ENCODE results near the gene NCR1.
"Not testable (repeated sequence)": the region's sequence is repeated elsewhere in the genome, so short reads cannot be mapped to it uniquely, and the experiment has no call there.

Gene NCR1

GRCh38 chr19:54905803-54906511 lies at the start of gene NCR1:
TSS of gene NCR1 (plus strand) at chr19:54906148. CDS start at chr19:54906188, 40 bp downstream.
- DNase-seq (ENCODE audit: low spot score), result no peak
- TF ChIP-seq, protein P1, sequence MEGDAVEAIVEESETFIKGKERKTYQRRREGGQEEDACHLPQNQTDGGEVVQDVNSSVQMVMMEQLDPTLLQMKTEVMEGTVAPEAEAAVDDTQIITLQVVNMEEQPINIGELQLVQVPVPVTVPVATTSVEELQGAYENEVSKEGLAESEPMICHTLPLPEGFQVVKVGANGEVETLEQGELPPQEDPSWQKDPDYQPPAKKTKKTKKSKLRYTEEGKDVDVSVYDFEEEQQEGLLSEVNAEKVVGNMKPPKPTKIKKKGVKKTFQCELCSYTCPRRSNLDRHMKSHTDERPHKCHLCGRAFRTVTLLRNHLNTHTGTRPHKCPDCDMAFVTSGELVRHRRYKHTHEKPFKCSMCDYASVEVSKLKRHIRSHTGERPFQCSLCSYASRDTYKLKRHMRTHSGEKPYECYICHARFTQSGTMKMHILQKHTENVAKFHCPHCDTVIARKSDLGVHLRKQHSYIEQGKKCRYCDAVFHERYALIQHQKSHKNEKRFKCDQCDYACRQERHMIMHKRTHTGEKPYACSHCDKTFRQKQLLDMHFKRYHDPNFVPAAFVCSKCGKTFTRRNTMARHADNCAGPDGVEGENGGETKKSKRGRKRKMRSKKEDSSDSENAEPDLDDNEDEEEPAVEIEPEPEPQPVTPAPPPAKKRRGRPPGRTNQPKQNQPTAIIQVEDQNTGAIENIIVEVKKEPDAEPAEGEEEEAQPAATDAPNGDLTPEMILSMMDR (IDR thresholded peaks at IDR 0.05; ENCODE audit: extremely low read depth, missing control alignments), result no peak

DNA sequence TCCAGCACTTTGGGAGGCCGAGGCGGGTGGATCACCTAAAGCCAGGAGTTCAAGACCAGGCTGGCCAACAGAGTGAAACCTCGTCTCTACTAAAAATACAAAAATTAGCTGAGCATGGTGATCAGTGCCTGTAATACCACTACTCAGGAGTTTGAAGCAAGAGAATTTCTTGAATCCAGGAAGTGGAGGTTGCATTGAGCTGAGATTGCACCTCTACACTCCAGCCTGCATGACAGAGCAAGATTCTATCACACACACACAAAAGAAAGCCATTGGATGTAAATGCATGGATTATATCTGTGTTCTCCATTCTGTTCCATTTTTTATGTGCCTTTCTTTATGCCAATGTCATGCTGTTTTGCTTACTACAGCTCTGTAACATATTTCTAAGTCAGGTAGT lies 47.5 kb upstream of the NCR1 start:
- not testable (repeated sequence) for DNase-seq (ENCODE audit: low spot score)

- DNase-seq (ENCODE audit: low spot score), result not testable (repeated sequence)
These were observed 46.5 kb upstream of the NCR1 start for GRCh38 chr19:54859421-54859820.

DNA sequence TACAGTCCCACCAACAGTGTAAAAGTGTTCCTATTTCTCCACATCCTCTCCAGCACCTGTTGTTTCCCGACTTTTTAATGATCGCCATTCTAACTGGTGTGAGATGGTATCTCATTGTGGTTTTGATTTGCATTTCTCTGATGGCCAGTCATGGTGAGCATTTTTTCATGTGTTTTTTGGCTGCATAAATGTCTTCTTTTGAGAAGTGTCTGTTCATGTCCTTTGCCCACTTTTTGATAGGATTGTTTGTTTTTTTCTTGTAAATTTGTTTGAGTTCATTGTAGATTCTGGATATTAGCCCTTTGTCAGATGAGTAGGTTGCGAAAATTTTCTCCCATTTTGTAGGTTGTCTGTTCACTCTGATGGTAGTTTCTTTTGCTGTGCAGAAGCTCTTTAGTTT lies 42.5 kb upstream of the NCR1 start:
- DNase-seq (ENCODE audit: low spot score), result not testable (repeated sequence)

DNA sequence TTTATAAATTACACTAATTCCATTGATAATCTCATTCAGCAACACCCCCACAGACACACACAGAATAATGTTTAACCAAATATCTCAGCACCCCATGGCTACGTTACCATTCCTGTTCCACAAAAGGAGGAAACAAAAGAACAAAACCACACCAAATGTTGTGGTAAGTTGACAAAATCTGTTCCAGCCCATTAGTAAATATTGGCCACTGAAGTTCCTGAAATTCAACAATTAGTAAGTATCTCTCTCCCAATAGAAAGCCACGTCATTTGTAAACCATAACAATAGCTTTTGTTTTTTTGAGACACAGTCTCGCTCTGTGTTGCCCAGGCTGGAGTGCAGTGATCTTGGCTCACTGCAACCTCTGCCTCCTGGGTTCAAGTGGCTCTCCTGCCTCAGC lies 34.3 kb upstream of the NCR1 start:
- no peak for DNase-seq (ENCODE audit: low spot score)
- TF ChIP-seq, protein P1 (IDR thresholded peaks at IDR 0.05; ENCODE audit: extremely low read depth, missing control alignments), result no peak

DNA sequence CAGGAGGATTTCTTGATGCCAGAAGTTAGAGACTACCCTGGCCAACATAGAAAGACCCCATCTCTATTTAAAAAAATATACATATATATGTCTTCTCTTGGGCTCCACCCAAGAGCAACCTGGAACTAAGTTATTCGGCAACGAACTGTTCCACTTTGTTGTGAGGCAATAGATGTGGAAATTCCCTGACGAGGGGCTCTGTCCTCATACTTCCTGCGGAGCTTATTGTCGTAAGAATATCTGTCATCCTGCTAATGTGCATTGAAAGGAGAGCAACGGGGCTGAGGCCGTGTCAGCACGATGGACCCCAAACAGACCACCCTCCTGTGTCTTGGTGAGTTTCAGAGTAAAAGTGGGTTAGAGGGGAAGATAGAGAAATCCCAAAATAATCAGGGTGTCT lies 32.0 kb upstream of the NCR1 start, which contains the start of gene FCAR:
Gene FCAR (plus strand): TSS at position 246 of the 400 bp plus-strand sequence. CDS start 55 bp downstream, at position 301.
- DNase-seq (ENCODE audit: low spot score), result no peak
- TF ChIP-seq, protein P1 (IDR thresholded peaks at IDR 0.05; ENCODE audit: extremely low read depth, missing control alignments), result no peak

GRCh38 chr19:54875506-54875905 lies 30.4 kb upstream of the NCR1 start:
- TF ChIP-seq, protein P1 (IDR thresholded peaks at IDR 0.05; ENCODE audit: extremely low read depth, missing control alignments), result no peak
- no peak for DNase-seq (ENCODE audit: low spot score)

- TF ChIP-seq, protein P1 (IDR thresholded peaks at IDR 0.05; ENCODE audit: extremely low read depth, missing control alignments), result no peak
- no peak for DNase-seq (ENCODE audit: low spot score)
These were observed 28.5 kb upstream of the NCR1 start for GRCh38 chr19:54877471-54877870.

GRCh38 chr19:54881884-54882283 lies 24.1 kb upstream of the NCR1 start:
- TF ChIP-seq, protein P1 (IDR thresholded peaks at IDR 0.05; ENCODE audit: extremely low read depth, missing control alignments), result no peak
- no peak for DNase-seq (ENCODE audit: low spot score)

All from GM20000 (cell line).